Measurements from ENCODE around the gene GIMAP5. TPM values are rescaled to one million over a fixed set of nuclear protein-coding genes. Genes with fewer than 3 reads are reported as not detected.

GIMAP5 gene
- total RNA-seq, 2 experiments from 2014 or later: 111 to 149 TPM

- peaks cover 74% of the 10 kb centered on the region for H3K4me1 Mint-ChIP-seq
- peaks cover 19% of the 10 kb centered on the region for H3K9me3 Mint-ChIP-seq
- DNase-seq: no peak
- POLR2A ChIA-PET: interaction anchor here (0.6 to 1.7 kb wide), 2 partner anchors 51 to 68 kb away, joined by 3 to 5 read pairs; partner anchors contain the start of gene GIMAP2
- H3K36me3 Mint-ChIP-seq (ENCODE audit: low read depth): peaks cover 63% of the 10 kb centered on the region
- H3K27ac Mint-ChIP-seq: peak overlapping the region; percentile 88
- CTCF ChIA-PET: interaction anchor here (0.6 to 1.4 kb wide), 3 partner anchors 8 to 384 kb away, joined by 3 to 5 read pairs (median 3); no protein-coding TSS in a partner anchor
- peak overlapping the region; percentile 85 for H3K4me3 Mint-ChIP-seq
- H3K27me3 Mint-ChIP-seq: no peaks in the 10 kb centered on the region
These were observed 354 bp upstream of the GIMAP5 start for GRCh38 chr7:150736864-150737263.

- peak; percentile 65 for DNase-seq
- CTCF ChIA-PET: interaction anchor here (0.6 to 1.4 kb wide), 5 partner anchors 9 to 415 kb away, joined by 3 to 5 read pairs (median 4); no protein-coding TSS in a partner anchor
- peaks cover 73% of the 10 kb centered on the region for H3K36me3 Mint-ChIP-seq (ENCODE audit: low read depth)
These were observed 874 bp downstream of the GIMAP5 start for GRCh38 chr7:150738092-150738491.

DNA sequence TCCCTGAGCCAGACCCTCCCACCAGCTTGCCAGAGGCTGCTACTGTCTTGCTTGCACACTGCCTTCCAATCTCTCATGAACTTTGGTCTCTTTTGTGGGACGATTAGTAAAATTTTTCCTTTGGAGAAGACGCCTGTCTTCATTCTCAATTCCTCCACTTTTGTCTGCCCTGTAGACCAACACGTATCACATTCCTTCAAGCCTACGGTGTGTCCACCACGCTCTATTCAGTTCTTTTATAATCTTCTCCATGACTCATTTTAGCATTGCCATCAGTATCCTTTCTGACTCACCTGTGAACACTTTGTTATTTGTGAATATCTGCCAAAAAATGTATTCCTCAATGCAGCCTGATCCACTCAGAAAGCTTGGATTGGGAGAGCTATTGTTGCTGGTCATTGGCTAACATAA is 1.4 kb downstream of the GIMAP5 start:
- peak overlapping the region; percentile 88 for H3K27ac Mint-ChIP-seq
- H3K36me3 Mint-ChIP-seq (ENCODE audit: low read depth): peaks cover 73% of the 10 kb centered on the region
- peaks cover 12% of the 10 kb centered on the region for H3K9me3 Mint-ChIP-seq
- no peak for DNase-seq
- peak overlapping the region; percentile 85 for H3K4me3 Mint-ChIP-seq
- CTCF ChIA-PET: interaction anchor here (0.6 to 1.5 kb wide), 4 partner anchors 17 to 415 kb away, joined by 3 to 5 read pairs (median 4); no protein-coding TSS in a partner anchor
- H3K4me1 Mint-ChIP-seq: peaks cover 74% of the 10 kb centered on the region
- no peaks in the 10 kb centered on the region for H3K27me3 Mint-ChIP-seq
- POLR2A ChIA-PET: interaction anchor here (0.6 to 1.7 kb wide), 5 partner anchors 16 to 289 kb away, joined by 3 to 11 read pairs (median 4); partner anchors contain the start of gene GIMAP6

More at GRCh38 chr7:150738092-150738491, 874 bp downstream of the GIMAP5 start:
- no peaks in the 10 kb centered on the region for H3K27me3 Mint-ChIP-seq
- H3K4me3 Mint-ChIP-seq: peak overlapping the region; percentile 85
- peaks cover 74% of the 10 kb centered on the region for H3K4me1 Mint-ChIP-seq
- POLR2A ChIA-PET: interaction anchor here (0.6 to 1.7 kb wide), 6 partner anchors 17 to 289 kb away, joined by 3 to 11 read pairs (median 4); partner anchors contain the start of gene GIMAP6
- peaks cover 16% of the 10 kb centered on the region for H3K9me3 Mint-ChIP-seq
- peak overlapping the region; percentile 88 for H3K27ac Mint-ChIP-seq

DNA sequence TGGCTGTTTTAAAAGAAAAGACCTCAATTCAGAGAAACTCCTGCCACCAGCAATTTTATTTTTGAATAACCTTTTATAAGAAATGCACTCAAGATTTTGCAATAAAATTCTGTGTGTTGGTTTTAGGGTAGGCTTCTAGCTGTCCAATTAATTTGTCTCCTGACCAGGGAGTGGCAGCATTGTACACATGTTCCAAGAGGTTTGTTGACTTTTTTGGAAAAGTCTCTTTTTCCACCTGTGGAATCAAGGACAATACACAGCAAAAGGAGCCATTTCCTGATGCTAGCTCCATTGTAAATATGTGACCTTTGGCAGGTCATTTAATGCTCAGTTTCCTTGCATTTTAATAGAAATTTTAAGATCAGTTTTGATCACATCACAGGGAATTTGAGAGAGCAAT is 1.8 kb downstream of the GIMAP5 start:
- H3K4me1 Mint-ChIP-seq: peaks cover 74% of the 10 kb centered on the region
- peak overlapping the region; percentile 88 for H3K27ac Mint-ChIP-seq
- no peak for DNase-seq
- CTCF ChIA-PET: interaction anchor here (1.3 to 1.5 kb wide), 2 partner anchors 16 to 147 kb away, joined by 4 to 5 read pairs; no protein-coding TSS in a partner anchor
- H3K4me3 Mint-ChIP-seq: peak overlapping the region; percentile 85
- no peaks in the 10 kb centered on the region for H3K27me3 Mint-ChIP-seq
- peaks cover 12% of the 10 kb centered on the region for H3K9me3 Mint-ChIP-seq
- POLR2A ChIA-PET: interaction anchor here (0.6 to 1.7 kb wide), 3 partner anchors 16 to 290 kb away, joined by 4 to 11 read pairs (median 9); no protein-coding TSS in a partner anchor
- peaks cover 74% of the 10 kb centered on the region for H3K36me3 Mint-ChIP-seq (ENCODE audit: low read depth)

- peaks cover 75% of the 10 kb centered on the region for H3K36me3 Mint-ChIP-seq (ENCODE audit: low read depth)
- ChIA-PET CTCF (interaction anchor here (1.5 kb wide), 1 partner anchor 15 kb away, joined by 5 read pairs; no protein-coding TSS in a partner anchor), POLR2A (no interaction called here)
- no peak for DNase-seq
- H3K9me3 Mint-ChIP-seq: peaks cover 7% of the 10 kb centered on the region
- no peaks in the 10 kb centered on the region for H3K27me3 Mint-ChIP-seq
- H3K4me3 Mint-ChIP-seq: peak overlapping the region; percentile 85
- peak overlapping the region; percentile 85 for H3K27ac Mint-ChIP-seq
- H3K4me1 Mint-ChIP-seq: peaks cover 74% of the 10 kb centered on the region
These were observed 2.8 kb downstream of the GIMAP5 start for GRCh38 chr7:150740053-150740452.

DNA sequence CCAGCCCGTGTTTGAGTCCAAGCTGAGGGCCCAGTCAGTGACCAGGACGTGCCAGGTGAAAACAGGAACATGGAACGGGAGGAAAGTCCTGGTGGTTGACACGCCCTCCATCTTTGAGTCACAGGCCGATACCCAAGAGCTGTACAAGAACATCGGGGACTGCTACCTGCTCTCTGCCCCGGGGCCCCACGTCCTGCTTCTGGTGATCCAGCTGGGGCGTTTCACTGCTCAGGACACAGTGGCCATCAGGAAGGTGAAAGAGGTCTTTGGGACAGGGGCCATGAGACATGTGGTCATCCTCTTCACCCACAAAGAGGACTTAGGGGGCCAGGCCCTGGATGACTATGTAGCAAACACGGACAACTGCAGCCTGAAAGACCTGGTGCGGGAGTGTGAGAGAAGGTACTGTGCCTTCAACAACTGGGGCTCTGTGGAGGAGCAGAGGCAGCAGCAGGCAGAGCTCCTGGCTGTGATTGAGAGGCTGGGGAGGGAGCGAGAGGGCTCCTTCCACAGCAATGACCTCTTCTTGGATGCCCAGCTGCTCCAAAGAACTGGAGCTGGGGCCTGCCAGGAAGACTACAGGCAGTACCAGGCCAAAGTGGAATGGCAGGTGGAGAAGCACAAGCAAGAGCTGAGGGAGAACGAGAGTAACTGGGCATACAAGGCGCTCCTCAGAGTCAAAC is 5.2 kb downstream of the GIMAP5 start:
- Mint-ChIP-seq H3K9me3 (peaks cover 6% of the 10 kb centered on the region), H3K27ac (peak overlapping the region; percentile 83), H3K4me1 (peaks cover 76% of the 10 kb centered on the region), H3K4me3 (peak overlapping the region; percentile 85), H3K27me3 (no peaks in the 10 kb centered on the region), H3K36me3 (ENCODE audit: low read depth) (peaks cover 94% of the 10 kb centered on the region)
- no peak for DNase-seq
- ChIA-PET CTCF (interaction anchor here (1.1 to 5.0 kb wide), 5 partner anchors 10 to 293 kb away, joined by 3 to 20 read pairs (median 6); no protein-coding TSS in a partner anchor), POLR2A (interaction anchor here (0.6 to 1.5 kb wide), 4 partner anchors 10 to 175 kb away, joined by 3 to 4 read pairs (median 4); partner anchors contain the start of gene GIMAP4)

GRCh38 chr7:150744041-150744656 is 6.9 kb downstream of the GIMAP5 start:
- Mint-ChIP-seq H3K27me3 (no peaks in the 10 kb centered on the region), H3K9me3 (peaks cover 6% of the 10 kb centered on the region), H3K4me3 (peak overlapping the region; percentile 85), H3K4me1 (peaks cover 93% of the 10 kb centered on the region), H3K27ac (peak overlapping the region; percentile 78), H3K36me3 (ENCODE audit: low read depth) (peaks cover 82% of the 10 kb centered on the region)
- no peak for DNase-seq
- POLR2A ChIA-PET: no interaction called here
- CTCF ChIA-PET: interaction anchor here (0.7 to 5.0 kb wide), 7 partner anchors 10 to 349 kb away, joined by 3 to 20 read pairs (median 3); partner anchors contain the start of gene GIMAP1

DNA sequence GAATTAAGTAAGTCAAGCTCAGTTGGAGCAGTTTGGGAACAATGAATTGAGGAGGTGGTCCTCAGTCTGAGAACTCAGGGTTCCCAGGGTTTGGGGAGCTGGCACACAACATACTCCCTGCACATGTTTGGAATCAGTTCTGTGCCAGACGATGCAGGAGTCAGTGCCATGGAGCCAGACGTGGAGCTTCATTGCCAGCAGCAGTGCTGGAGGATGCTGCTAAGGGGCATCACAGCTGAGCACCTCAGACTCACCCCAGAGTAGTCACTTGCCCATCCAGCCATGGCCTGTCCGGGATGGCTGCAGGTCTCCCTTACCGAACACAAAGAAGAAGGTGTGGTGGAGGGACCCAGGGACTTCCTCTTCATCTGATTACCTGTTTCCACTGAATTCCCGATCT is 7.9 kb downstream of the GIMAP5 start:
- Mint-ChIP-seq H3K27ac (peak overlapping the region; percentile 75), H3K4me3 (peak overlapping the region; percentile 85), H3K36me3 (ENCODE audit: low read depth) (peaks cover 74% of the 10 kb centered on the region), H3K9me3 (peaks cover 4% of the 10 kb centered on the region), H3K4me1 (peaks cover 94% of the 10 kb centered on the region), H3K27me3 (no peaks in the 10 kb centered on the region)
- DNase-seq: no peak
- ChIA-PET CTCF (interaction anchor here (1.0 to 5.0 kb wide), 7 partner anchors 9 to 191 kb away, joined by 3 to 20 read pairs (median 4); partner anchors contain the start of gene GIMAP1), POLR2A (interaction anchor here (0.5 to 0.6 kb wide), 2 partner anchors 10 to 110 kb away, joined by 3 read pairs; no protein-coding TSS in a partner anchor)

DNA sequence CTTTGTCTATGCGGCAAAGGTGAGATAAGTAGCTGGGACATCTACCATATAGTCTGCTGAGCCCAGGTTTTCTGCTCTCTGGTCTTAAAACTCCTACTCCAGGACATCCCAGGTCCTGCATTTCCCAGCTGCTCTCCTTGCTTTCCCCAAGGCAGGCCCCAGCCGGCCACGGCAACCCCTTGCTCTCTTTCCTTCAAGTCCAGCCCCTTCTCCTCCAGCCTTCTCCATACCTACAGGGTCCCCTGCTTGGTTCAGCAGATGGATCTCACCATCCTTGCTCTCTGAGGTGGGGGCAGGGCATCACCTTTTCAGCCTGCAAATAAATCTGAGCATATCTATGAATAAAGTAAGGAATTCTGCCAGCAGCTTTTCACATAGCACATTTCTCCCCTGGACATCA is 8.7 kb downstream of the GIMAP5 start:
- peaks cover 6% of the 10 kb centered on the region for H3K9me3 Mint-ChIP-seq
- peak overlapping the region; percentile 58 for H3K4me3 Mint-ChIP-seq
- peaks cover 94% of the 10 kb centered on the region for H3K4me1 Mint-ChIP-seq
- no peak for DNase-seq
- H3K27ac Mint-ChIP-seq: peak overlapping the region; percentile 48
- peaks cover 74% of the 10 kb centered on the region for H3K36me3 Mint-ChIP-seq (ENCODE audit: low read depth)
- CTCF ChIA-PET: interaction anchor here (1.5 to 5.0 kb wide), 5 partner anchors 10 to 192 kb away, joined by 3 to 20 read pairs (median 4); no protein-coding TSS in a partner anchor
- no peaks in the 10 kb centered on the region for H3K27me3 Mint-ChIP-seq
- POLR2A ChIA-PET: no interaction called here

DNA sequence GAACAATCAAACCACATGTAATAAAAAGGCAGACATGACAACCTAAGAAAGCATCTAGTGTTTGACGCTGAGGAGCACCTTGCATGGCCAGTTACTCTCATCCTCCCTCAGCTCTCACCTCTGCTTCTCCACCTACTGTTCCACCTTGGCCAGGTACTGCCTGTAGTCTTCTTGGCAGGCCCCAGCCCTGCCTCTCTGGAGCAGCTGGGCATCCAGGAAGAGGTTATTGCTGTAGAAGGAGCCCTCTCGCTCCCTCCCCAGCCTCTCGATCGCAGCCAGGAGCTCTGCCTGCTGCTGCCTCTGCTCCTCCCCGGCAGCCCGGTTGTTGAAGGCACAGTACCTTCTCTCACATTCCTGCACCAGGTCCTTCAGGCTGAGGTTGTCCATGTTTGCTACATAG is 9.7 kb downstream of the GIMAP5 start:
- CTCF ChIA-PET: interaction anchor here (1.1 to 1.9 kb wide), 3 partner anchors 12 to 299 kb away, joined by 3 to 4 read pairs (median 3); partner anchors contain the start of gene GIMAP8

DNA sequence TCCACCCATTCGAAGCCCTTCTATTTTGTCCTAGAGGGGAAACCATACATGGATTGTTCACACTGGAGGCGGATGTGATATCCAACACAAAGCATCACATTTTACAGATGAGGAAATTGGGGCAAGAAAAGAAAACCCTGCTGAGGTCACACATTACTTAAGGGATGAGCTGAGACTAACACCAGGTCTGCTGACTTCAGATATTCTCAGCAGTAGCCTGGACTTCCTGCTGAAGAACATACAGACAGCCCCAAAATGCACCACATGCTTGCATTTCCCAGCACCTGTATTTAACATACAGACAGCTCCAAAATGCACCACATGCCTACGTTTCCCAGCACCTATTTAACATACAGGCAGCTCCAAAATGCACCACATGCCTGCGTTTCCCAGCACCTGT is 11.2 kb downstream of the GIMAP5 start:
- POLR2A ChIA-PET: interaction anchor here (0.9 kb wide), 1 partner anchor 298 kb away, joined by 5 read pairs; the partner anchor contains the start of gene GIMAP8
- Mint-ChIP-seq H3K4me1 (peaks cover 83% of the 10 kb centered on the region), H3K27ac (no peak overlapping the region)

More for the DNA sequence above, 9.7 kb downstream of the GIMAP5 start:
- Mint-ChIP-seq H3K36me3 (ENCODE audit: low read depth) (peaks cover 66% of the 10 kb centered on the region), H3K27me3 (no peaks in the 10 kb centered on the region), H3K4me3 (peak overlapping the region; percentile 24), H3K27ac (peak overlapping the region; percentile 57), H3K4me1 (peaks cover 87% of the 10 kb centered on the region), H3K9me3 (peaks cover 6% of the 10 kb centered on the region)
- POLR2A ChIA-PET: no interaction called here
- no peak for DNase-seq

DNA sequence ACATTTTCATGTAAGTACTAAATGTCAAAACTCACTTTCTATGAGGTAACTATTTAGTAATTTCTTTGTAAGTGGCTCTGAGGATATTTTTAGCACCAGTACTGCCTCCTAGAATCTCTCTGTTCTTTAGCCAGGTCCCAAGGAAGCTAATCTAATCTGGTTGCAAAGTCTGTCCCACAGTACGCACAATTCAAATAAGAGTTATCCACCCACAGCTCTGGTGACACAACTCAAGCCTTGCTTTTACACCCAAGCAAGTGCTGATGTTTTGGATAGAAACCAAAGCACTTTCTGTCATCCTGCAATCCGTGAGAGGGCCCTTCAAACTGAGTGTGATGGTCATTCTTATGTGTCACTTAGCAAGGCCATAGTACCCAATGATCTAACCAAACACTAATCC is 14.5 kb downstream of the GIMAP5 start:
- Mint-ChIP-seq H3K9me3 (peaks cover 6% of the 10 kb centered on the region), H3K27ac (no peak overlapping the region), H3K4me1 (peaks cover 83% of the 10 kb centered on the region), H3K4me3 (no peak overlapping the region), H3K36me3 (ENCODE audit: low read depth) (peaks cover 26% of the 10 kb centered on the region), H3K27me3 (peaks cover 2% of the 10 kb centered on the region)
- CTCF ChIA-PET: no interaction called here
- POLR2A ChIA-PET: no interaction called here
- DNase-seq: no peak

More for the DNA sequence above, 11.2 kb downstream of the GIMAP5 start:
- no peaks in the 10 kb centered on the region for H3K27me3 Mint-ChIP-seq
- no peak overlapping the region for H3K4me3 Mint-ChIP-seq
- CTCF ChIA-PET: interaction anchor here (0.6 to 1.5 kb wide), 5 partner anchors 15 to 302 kb away, joined by 3 to 4 read pairs (median 3); partner anchors contain the start of gene GIMAP1
- H3K36me3 Mint-ChIP-seq (ENCODE audit: low read depth): peaks cover 54% of the 10 kb centered on the region
- peaks cover 6% of the 10 kb centered on the region for H3K9me3 Mint-ChIP-seq
- no peak for DNase-seq

Measured in activated CD4-positive, alpha-beta T cell treated with anti-CD3 and anti-CD28 coated beads, Interleukin-2, amount 10 ng/mL, durations not matched to agents 7 days and 5 days (primary cell).